GM12878 (cell line): Measurements from ENCODE around the gene REM2. TPM values are rescaled to one million over a fixed set of nuclear protein-coding genes. Genes with fewer than 3 reads are reported as not detected.

Experiments used
- ATAC-seq: fragments of 200-7000 bp; cut with Tn5 transposase; 3 replicates; pipeline ENCODE4 v1.9.1; 2020; ENCODE audit warnings: mild to moderate bottlenecking, moderate library complexity
- BruUV-seq: library from RNA; stranded (reverse); fragments of 400-500 nt; replicated peaks from 2 replicates; lab custom pipeline; 2021; lab: Mats Ljungman, UMichigan
- CTCF ChIA-PET: fragments of 300-600 bp; sonication (Branson Sonifier 250); formaldehyde crosslinking; extraction: SDS; loops from one replicate; lab custom pipeline; 2021; ENCODE audit warnings: inconsistent platforms; lab: Yijun Ruan, JAX
- POLR2A ChIA-PET: fragments of 350-600 bp; formaldehyde crosslinking; extraction: SDS; loops from one replicate; lab custom pipeline; 2021; ENCODE audit warnings: inconsistent platforms; lab: Charles Lee
- RAD21 ChIA-PET: fragments of 300-600 bp; sonication (Branson Sonifier 250); formaldehyde crosslinking; loops from one replicate; lab custom pipeline; 2023; ENCODE audit warnings: antibody characterized with exemption; ENCODE audit not compliant: unreplicated experiment; lab: Charles Lee
- SMC1A ChIA-PET: fragments of 300-600 bp; sonication (Branson Sonifier 250); formaldehyde crosslinking; loops from one replicate; lab custom pipeline; 2023; ENCODE audit not compliant: unreplicated experiment, uncharacterized antibody; lab: Charles Lee
- DNase-seq: peaks from one replicate; pipeline ENCODE4 v3.0.0-alpha.2; 2011; ENCODE audit warnings: low read depth, low spot score
- FAIRE-seq: peaks from 3 replicates; lab custom pipeline; 2011; peaks lifted over from hg19 to GRCh38; lab: Jason Lieb, UNC
- H2AFZ ChIP-seq: 2 replicates; pipeline ENCODE4 v1.6.0; 2011; ENCODE audit warnings: low read depth, low read length, control low read depth; ENCODE audit not compliant: control insufficient read depth
- H3K27ac ChIP-seq: 2 replicates; pipeline ENCODE4 v1.5.1; 2011; ENCODE audit warnings: control low read depth; ENCODE audit not compliant: control insufficient read depth, insufficient read depth
- H3K27me3 ChIP-seq, 2 experiments: replicated peaks in 1 of 2; 2 replicates each; pipeline versions ENCODE4 v1.6.0 to v1.6.1; 2011; ENCODE audit warnings: low read length in 1 of 2; ENCODE audit not compliant: control insufficient read depth in 2 of 2, insufficient read depth in 2 of 2
- H3K36me3 ChIP-seq, 2 experiments: 2 replicates each; pipeline ENCODE4 v1.5.1; 2011; ENCODE audit warnings: low read length in 1 of 2; ENCODE audit not compliant: control insufficient read depth in 2 of 2, insufficient read depth in 2 of 2
- H3K4me1 ChIP-seq: 2 replicates; pipeline ENCODE4 v1.6.1; 2011; ENCODE audit warnings: mild to moderate bottlenecking, low read length, moderate library complexity, mixed read lengths; ENCODE audit not compliant: control insufficient read depth, insufficient read depth
- H3K4me2 ChIP-seq: 2 replicates; pipeline ENCODE4 v1.6.0; 2011; ENCODE audit warnings: control low read depth; ENCODE audit not compliant: control insufficient read depth, insufficient read depth
- H3K4me3 ChIP-seq: fragments of 200-600 bp; sonication (generic); 2 replicates; pipeline ENCODE4 v1.5.1; 2016
- H3K79me2 ChIP-seq: 2 replicates; pipeline ENCODE4 v1.6.0; 2011; ENCODE audit warnings: low read length; ENCODE audit not compliant: control insufficient read depth, insufficient read depth
- H3K9ac ChIP-seq: 2 replicates; pipeline ENCODE4 v1.8.0; 2011; ENCODE audit warnings: low read length, control low read depth, mixed read lengths; ENCODE audit not compliant: control insufficient read depth, insufficient read depth
- H3K9me3 ChIP-seq: replicated peaks from 3 replicates; pipeline ENCODE4 v1.5.1; 2011; ENCODE audit warnings: mild to moderate bottlenecking, low read length; ENCODE audit not compliant: control insufficient read depth, insufficient read depth
- H4K20me1 ChIP-seq: 2 replicates; pipeline ENCODE4 v1.6.0; 2011; ENCODE audit not compliant: control insufficient read depth, insufficient read depth
- CBX5 ChIP-seq: sonication (generic); IDR thresholded peaks from 2 replicates; pipeline ENCODE4 v1.6.1; 2016; ENCODE audit warnings: low read depth, moderate library complexity, mild to moderate bottlenecking, inconsistent platforms
- CHD1 ChIP-seq: IDR thresholded peaks from 2 replicates; pipeline ENCODE4 v1.6.1; 2012; ENCODE audit warnings: low read depth, low read length, improper control_type of control experiment
- EGR1 ChIP-seq, 2 experiments: IDR thresholded peaks; 1 replicate in 1 of 2; 2 replicates in 1 of 2; pipeline ENCODE4 v1.6.1; 2011 to 2012; ENCODE audit warnings: low read depth in 2 of 2, low read length in 2 of 2, borderline replicate concordance in 1 of 2, mild to moderate bottlenecking in 1 of 2, moderate library complexity in 1 of 2
- MLLT1 ChIP-seq: fragments of 450-650 bp; IDR thresholded peaks from 2 replicates; pipeline ENCODE4 v1.6.1; 2016; ENCODE audit warnings: mild to moderate bottlenecking
- PAX5 ChIP-seq: IDR thresholded peaks from 2 replicates; pipeline ENCODE4 v1.6.1; 2011; ENCODE audit warnings: low read depth, low read length, borderline replicate concordance
- RELB ChIP-seq: fragments of 450-650 bp; IDR thresholded peaks from 2 replicates; pipeline ENCODE4 v1.6.1; 2017; ENCODE audit warnings: low read depth, mild to moderate bottlenecking, moderate library complexity
- STAT1 ChIP-seq: fragments of 450-650 bp; conservative IDR thresholded peaks from 2 replicates; pipeline ENCODE4 v1.6.1; 2014; ENCODE audit warnings: antibody characterized with exemption, mild to moderate bottlenecking
- TAF1 ChIP-seq: IDR thresholded peaks from 2 replicates; pipeline ENCODE4 v1.6.1; 2011; ENCODE audit warnings: mild to moderate bottlenecking, low read depth, low read length, borderline replicate concordance
- ZNF207 ChIP-seq: fragments of 450-650 bp; IDR thresholded peaks from 2 replicates; pipeline ENCODE4 v1.6.1; 2014; ENCODE audit warnings: antibody characterized with exemption, mild to moderate bottlenecking, borderline replicate concordance
- WGBS: methylation state at CpG from one replicate; pipeline ENCODE4 v1.1.6; 2016; ENCODE audit warnings: low lambda C conversion rate; ENCODE audit not compliant: insufficient replicate concordance, insufficient coverage; ENCODE audit errors: missing lambda C conversion rate; 5-methylcytosine and 5-hydroxymethylcytosine counted together
- in situ Hi-C: fragments of 300-500 bp; cut with MboI; formaldehyde crosslinking; loops from 9 replicates; pipeline ENCODE4 v1.14.3; 2018; ENCODE audit warnings: mixed read lengths
- intact Hi-C: fragments of 100-400 bp; cut with micrococcal nuclease; formaldehyde crosslinking; loops from one replicate; pipeline ENCODE4 v1.14.2; 2022; ENCODE audit not compliant: unreplicated experiment
- polyA plus RNA-seq, 11 experiments: library from polyadenylated mRNA; depleted of rRNA in 4 of 11; unstranded in 6 of 11; stranded (reverse) in 5 of 11; fragments of >200 nt; fragmentation: Nextera tagmentation in 4 of 11; fragmentation: Illumina TruSeq in 1 of 11; extraction: Ambion mirVana in 4 of 11; extraction: Trizol in 1 of 11; gene quantifications; 1 replicate in 1 of 11; 2 replicates in 10 of 11; pipeline versions ENCODE4 v1.2.1 to v1.2.3, GENCODE V29; 2011 to 2016; ENCODE audit warnings: inconsistent platforms in 2 of 11, missing spikeins in 2 of 11, low read depth in 1 of 11
- total RNA-seq, 4 experiments: library from RNA; depleted of rRNA in 3 of 4; stranded (reverse); fragments of >200 nt in 3 of 4; fragmentation: Illumina TruSeq in 1 of 4; extraction: Trizol in 1 of 4; gene quantifications; 2 replicates each; pipeline versions ENCODE4 v1.2.1 to v1.2.3, GENCODE V29; 2013 to 2021
- TF ChIP-seq, protein P1 (sequence below): fragments of 450-650 bp; IDR thresholded peaks from 2 replicates; pipeline ENCODE4 v1.6.1; 2017; ENCODE audit warnings: mild to moderate bottlenecking
- TF ChIP-seq, protein P2 (sequence below): IDR thresholded peaks from 2 replicates; pipeline ENCODE4 v1.6.1; 2011; ENCODE audit warnings: borderline replicate concordance, low read depth, mild to moderate bottlenecking, moderate library complexity, mixed read lengths, low read length; ENCODE audit not compliant: insufficient read depth; ENCODE audit errors: extremely low read length
- TF ChIP-seq, protein P3 (sequence below): fragments of 450-650 bp; IDR thresholded peaks from 2 replicates; pipeline ENCODE4 v1.6.1; 2017; ENCODE audit warnings: mild to moderate bottlenecking, low read depth, inconsistent platforms; ENCODE audit not compliant: poor library complexity, severe bottlenecking

REM2 gene
- total and polyA plus RNA-seq, 10 of the 15 experiments (the other 5 are each of a cell fraction or from before 2014, with no cell fraction given) = 0.27 to 1.5 (median 0.83) TPM

DNA sequence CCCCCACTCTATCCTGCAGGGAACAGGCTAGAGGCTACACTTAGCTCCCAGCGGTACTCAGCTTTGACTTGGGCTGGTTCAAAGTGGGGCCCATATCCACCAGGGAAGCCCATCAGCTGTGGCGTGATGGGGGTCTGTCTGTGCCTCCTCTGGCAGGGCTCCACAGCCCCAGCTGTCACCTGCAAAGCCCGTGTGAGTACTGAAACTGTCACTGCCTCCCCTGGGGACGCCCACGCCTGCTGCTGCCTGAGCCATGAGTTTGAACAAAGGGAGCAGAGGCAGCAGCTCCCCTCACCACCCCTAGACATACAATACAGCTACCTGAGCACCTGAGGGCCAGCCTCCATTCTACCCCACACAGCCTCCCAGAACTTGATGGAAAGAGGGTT lies 5.0 kb downstream of the REM2 start:
- intact Hi-C loops = loop anchor here (1.0 kb wide), 1 partner anchor 17 kb away; the partner anchor contains the start of gene LRP10
- DNase-seq (peak; percentile 53), FAIRE-seq (peak; percentile 88), ATAC-seq (peak; percentile 63)
- H3K79me2 ChIP-seq = peaks cover 5% of the 10 kb centered on the region
- SMC1A ChIA-PET = interaction anchor here (0.7 to 9.5 kb wide), 18 partner anchors 9 to 568 kb away, joined by 3 to 110 read pairs (median 4); partner anchors contain the start of gene LRP10
- H2AFZ ChIP-seq = peak overlapping the region; percentile 24; the same call in 1 of the 2 replicates
- no peaks in the 10 kb centered on the region; a peak in 1 of 4 replicates for H3K36me3 ChIP-seq
- RAD21 ChIA-PET = interaction anchor here (0.6 to 4.2 kb wide), 25 partner anchors 11 to 1479 kb away, joined by 3 to 50 read pairs (median 4); partner anchors contain the start of genes HAUS4, LRP10, OXA1L and PRMT5
- no peaks in the 10 kb centered on the region for H3K9me3 ChIP-seq
- H3K27ac ChIP-seq = peak overlapping the region; percentile 86
- peak overlapping the region; percentile 88 for H3K9ac ChIP-seq
- POLR2A ChIA-PET = interaction anchor here (0.6 to 6.0 kb wide), 14 partner anchors 12 to 1505 kb away, joined by 3 to 51 read pairs (median 5); partner anchors contain the start of genes HAUS4, LRP10, PABPN1 and PRMT5
- in situ Hi-C loops = no loop called here
- no TSS peak for BruUV-seq
- peak overlapping the region; percentile 91 for H3K4me3 ChIP-seq
- peaks cover 35% of the 10 kb centered on the region for H3K4me1 ChIP-seq
- no peaks in the 10 kb centered on the region for H3K27me3 ChIP-seq
- CTCF ChIA-PET = interaction anchor here (0.5 to 10.8 kb wide), 12 partner anchors 10 to 318 kb away, joined by 3 to 174 read pairs (median 8); partner anchors contain the start of genes HAUS4, LRP10 and PRMT5
- peak overlapping the region; percentile 89 for H3K4me2 ChIP-seq
- 1% methylated on average over 5 of the region's 5 CpGs for WGBS
- H4K20me1 ChIP-seq = no peaks in the 10 kb centered on the region
- no peak for TF ChIP-seq CBX5
- no peak for TF ChIP-seq CHD1
- TF ChIP-seq EGR1 (IDR thresholded peaks at IDR 0.05; ENCODE audit: borderline replicate concordance in 1 of 2, low read depth in 2 of 2, low read length in 2 of 2) = peak; percentile 80 to 99
- TF ChIP-seq MLLT1 = 0 out of 2 replicates have a peak, but pooled peaks have one; percentile 4
- TF ChIP-seq, protein P1, sequence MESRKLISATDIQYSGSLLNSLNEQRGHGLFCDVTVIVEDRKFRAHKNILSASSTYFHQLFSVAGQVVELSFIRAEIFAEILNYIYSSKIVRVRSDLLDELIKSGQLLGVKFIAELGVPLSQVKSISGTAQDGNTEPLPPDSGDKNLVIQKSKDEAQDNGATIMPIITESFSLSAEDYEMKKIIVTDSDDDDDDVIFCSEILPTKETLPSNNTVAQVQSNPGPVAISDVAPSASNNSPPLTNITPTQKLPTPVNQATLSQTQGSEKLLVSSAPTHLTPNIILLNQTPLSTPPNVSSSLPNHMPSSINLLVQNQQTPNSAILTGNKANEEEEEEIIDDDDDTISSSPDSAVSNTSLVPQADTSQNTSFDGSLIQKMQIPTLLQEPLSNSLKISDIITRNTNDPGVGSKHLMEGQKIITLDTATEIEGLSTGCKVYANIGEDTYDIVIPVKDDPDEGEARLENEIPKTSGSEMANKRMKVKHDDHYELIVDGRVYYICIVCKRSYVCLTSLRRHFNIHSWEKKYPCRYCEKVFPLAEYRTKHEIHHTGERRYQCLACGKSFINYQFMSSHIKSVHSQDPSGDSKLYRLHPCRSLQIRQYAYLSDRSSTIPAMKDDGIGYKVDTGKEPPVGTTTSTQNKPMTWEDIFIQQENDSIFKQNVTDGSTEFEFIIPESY = no peak
- TF ChIP-seq STAT1 = no peak
- TF ChIP-seq RELB = no peak
- TF ChIP-seq, protein P2, sequence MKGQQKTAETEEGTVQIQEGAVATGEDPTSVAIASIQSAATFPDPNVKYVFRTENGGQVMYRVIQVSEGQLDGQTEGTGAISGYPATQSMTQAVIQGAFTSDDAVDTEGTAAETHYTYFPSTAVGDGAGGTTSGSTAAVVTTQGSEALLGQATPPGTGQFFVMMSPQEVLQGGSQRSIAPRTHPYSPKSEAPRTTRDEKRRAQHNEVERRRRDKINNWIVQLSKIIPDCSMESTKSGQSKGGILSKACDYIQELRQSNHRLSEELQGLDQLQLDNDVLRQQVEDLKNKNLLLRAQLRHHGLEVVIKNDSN = no peak
- peak; percentile 56; the same call in 1 of the 2 replicates for TF ChIP-seq PAX5
- TF ChIP-seq, protein P3, sequence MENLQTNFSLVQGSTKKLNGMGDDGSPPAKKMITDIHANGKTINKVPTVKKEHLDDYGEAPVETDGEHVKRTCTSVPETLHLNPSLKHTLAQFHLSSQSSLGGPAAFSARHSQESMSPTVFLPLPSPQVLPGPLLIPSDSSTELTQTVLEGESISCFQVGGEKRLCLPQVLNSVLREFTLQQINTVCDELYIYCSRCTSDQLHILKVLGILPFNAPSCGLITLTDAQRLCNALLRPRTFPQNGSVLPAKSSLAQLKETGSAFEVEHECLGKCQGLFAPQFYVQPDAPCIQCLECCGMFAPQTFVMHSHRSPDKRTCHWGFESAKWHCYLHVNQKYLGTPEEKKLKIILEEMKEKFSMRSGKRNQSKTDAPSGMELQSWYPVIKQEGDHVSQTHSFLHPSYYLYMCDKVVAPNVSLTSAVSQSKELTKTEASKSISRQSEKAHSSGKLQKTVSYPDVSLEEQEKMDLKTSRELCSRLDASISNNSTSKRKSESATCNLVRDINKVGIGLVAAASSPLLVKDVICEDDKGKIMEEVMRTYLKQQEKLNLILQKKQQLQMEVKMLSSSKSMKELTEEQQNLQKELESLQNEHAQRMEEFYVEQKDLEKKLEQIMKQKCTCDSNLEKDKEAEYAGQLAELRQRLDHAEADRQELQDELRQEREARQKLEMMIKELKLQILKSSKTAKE = no peak
- peak; percentile 84 for TF ChIP-seq TAF1
- TF ChIP-seq ZNF207 = no peak
